ENCODE results near the gene CAD. TPM values are rescaled to one million over a fixed set of nuclear protein-coding genes. Genes with fewer than 3 reads are reported as not detected.

Gene CAD
- total RNA-seq, 4 donors from 2014 or later: 2.7 to 10.2 (median 7.1) TPM

- in situ Hi-C loops (cut with MboI; ENCODE audit: low sequenced_read_pairs in 4 of 4): loop anchor here in 1 of 4 donors (25.0 kb wide), 1 partner anchor 246 kb away; the partner anchor contains the start of gene MAPRE3
- H3K4me3 ChIP-seq: no peak overlapping the region
- no peaks in the 10 kb centered on the region for H3K27me3 ChIP-seq
- DNase-seq (no peak), ATAC-seq (no peak)
- H3K4me1 ChIP-seq: peaks cover 12 to 13% of the 10 kb centered on the region in 2 donors
- intact Hi-C loops (cut with DNase I; ENCODE audit: low total_unique reads): no loop called here
- H3K9me3 ChIP-seq: no peaks in the 10 kb centered on the region
- no peak overlapping the region for H3K27ac ChIP-seq
- peaks cover 0 to 58% of the 10 kb centered on the region in 2 donors for H3K36me3 ChIP-seq
- TF ChIP-seq POLR2A (IDR thresholded peaks at IDR 0.05) (no peak), CTCF (IDR thresholded peaks at IDR 0.05 in 4 of 5, conservative IDR thresholded peaks at IDR 0.05 in 1 of 5) (no peak)
These were observed 8.6 kb upstream of the CAD start for GRCh38 chr2:27208486-27209050.

GRCh38 chr2:27209621-27210401 lies 7.4 kb upstream of the CAD start:
- in situ Hi-C loops (cut with MboI; ENCODE audit: low sequenced_read_pairs in 4 of 4) (loop anchor here in 1 of 4 donors (25.0 kb wide), 1 partner anchor 248 kb away; the partner anchor contains the start of gene MAPRE3), intact Hi-C loops (cut with DNase I; ENCODE audit: low total_unique reads) (loop anchor here (5.0 to 10.0 kb wide), 3 partner anchors 72 to 275 kb away; partner anchors contain the start of genes GTF3C2, IFT172 and TRIM54)
- Histone ChIP-seq H3K9me3 (no peaks in the 10 kb centered on the region), H3K4me1 (peaks cover 12 to 18% of the 10 kb centered on the region in 2 donors), H3K4me3 (no peak overlapping the region), H3K27ac (no peak overlapping the region), H3K27me3 (no peaks in the 10 kb centered on the region), H3K36me3 (peaks cover 0 to 48% of the 10 kb centered on the region in 2 donors)
- ATAC-seq (no peak), DNase-seq (no peak)
- TF ChIP-seq CTCF (IDR thresholded peaks at IDR 0.05 in 4 of 5, conservative IDR thresholded peaks at IDR 0.05 in 1 of 5): no peak
- no peak for TF ChIP-seq POLR2A (IDR thresholded peaks at IDR 0.05)

- Histone ChIP-seq H3K9me3 (no peaks in the 10 kb centered on the region), H3K36me3 (peaks cover 0 to 45% of the 10 kb centered on the region in 2 donors), H3K4me3 (peak overlapping the region; percentile 83 to 94 (median 87)), H3K27me3 (no peaks in the 10 kb centered on the region), H3K4me1 (peaks cover 12 to 18% of the 10 kb centered on the region in 2 donors), H3K27ac (peak overlapping the region; percentile 94 to 99 (median 98))
- TF ChIP-seq CTCF (IDR thresholded peaks at IDR 0.05 in 4 of 5, conservative IDR thresholded peaks at IDR 0.05 in 1 of 5) (no peak), POLR2A (IDR thresholded peaks at IDR 0.05) (no peak)
- ATAC-seq (peak; percentile 28 to 31), DNase-seq (no peak)
- in situ Hi-C loops (cut with MboI; ENCODE audit: low sequenced_read_pairs in 4 of 4) (loop anchor here in 1 of 4 donors (25.0 kb wide), 1 partner anchor 249 kb away; the partner anchor contains the start of gene MAPRE3), intact Hi-C loops (cut with DNase I; ENCODE audit: low total_unique reads) (loop anchor here (5.0 to 10.0 kb wide), 3 partner anchors 71 to 273 kb away; partner anchors contain the start of genes GTF3C2, IFT172 and TRIM54)
These were observed 5.8 kb upstream of the CAD start for GRCh38 chr2:27211241-27211942.

- in situ Hi-C loops (cut with MboI; ENCODE audit: low sequenced_read_pairs in 4 of 4) (loop anchor here in 1 of 4 donors (25.0 kb wide), 1 partner anchor 250 kb away; the partner anchor contains the start of gene MAPRE3), intact Hi-C loops (cut with DNase I; ENCODE audit: low total_unique reads) (loop anchor here (1.0 to 10.0 kb wide), 5 partner anchors 70 to 273 kb away; partner anchors contain the start of genes GTF3C2, IFT172, KHK and PREB)
- H3K36me3 ChIP-seq: peaks cover 0 to 39% of the 10 kb centered on the region in 2 donors
- DNase-seq: peak; percentile 81 to 84
- H3K4me3 ChIP-seq: peak within 1 kb of the TSS; percentile 83 to 94 (median 87)
- no peaks in the 10 kb centered on the region for H3K9me3 ChIP-seq
- H3K4me1 ChIP-seq: peaks cover 15 to 18% of the 10 kb centered on the region in 2 donors
- peak within 1 kb of the TSS; percentile 94 to 99 (median 98) for H3K27ac ChIP-seq
- no peaks in the 10 kb centered on the region for H3K27me3 ChIP-seq
- TF ChIP-seq CTCF (IDR thresholded peaks at IDR 0.05 in 4 of 5, conservative IDR thresholded peaks at IDR 0.05 in 1 of 5) (no peak), POLR2A (IDR thresholded peaks at IDR 0.05) (peak; percentile 87 to 89)
- peak; percentile 90 to 92 for ATAC-seq
These were observed 5.1 kb upstream of the CAD start, which contains the start of the genes ATRAID and SLC5A6 for GRCh38 chr2:27211943-27212625. ATRAID (plus strand) TSS chr2:27212041; CDS start chr2:27212369, 328 bp downstream. SLC5A6 (minus strand) TSS chr2:27212268; CDS start chr2:27207650, 4,618 bp downstream.
